GM12878 (cell line): ENCODE data around the gene C19orf12. TPM values are rescaled to one million over a fixed set of nuclear protein-coding genes. Genes with fewer than 3 reads are reported as not detected.

Source experiments
- ATAC-seq: fragments of 200-7000 bp; cut with Tn5 transposase; 3 replicates; pipeline ENCODE4 v1.9.1; 2020; ENCODE audit warnings: mild to moderate bottlenecking, moderate library complexity
- BruUV-seq: library from RNA; stranded (reverse); fragments of 400-500 nt; replicated peaks from 2 replicates; lab custom pipeline; 2021; lab: Mats Ljungman, UMichigan
- CTCF ChIA-PET: fragments of 300-600 bp; sonication (Branson Sonifier 250); formaldehyde crosslinking; extraction: SDS; loops from one replicate; lab custom pipeline; 2021; ENCODE audit warnings: inconsistent platforms; lab: Yijun Ruan, JAX
- POLR2A ChIA-PET: fragments of 350-600 bp; formaldehyde crosslinking; extraction: SDS; loops from one replicate; lab custom pipeline; 2021; ENCODE audit warnings: inconsistent platforms; lab: Charles Lee
- RAD21 ChIA-PET: fragments of 300-600 bp; sonication (Branson Sonifier 250); formaldehyde crosslinking; loops from one replicate; lab custom pipeline; 2023; ENCODE audit warnings: antibody characterized with exemption; ENCODE audit not compliant: unreplicated experiment; lab: Charles Lee
- SMC1A ChIA-PET: fragments of 300-600 bp; sonication (Branson Sonifier 250); formaldehyde crosslinking; loops from one replicate; lab custom pipeline; 2023; ENCODE audit not compliant: unreplicated experiment, uncharacterized antibody; lab: Charles Lee
- DNase-seq: peaks from one replicate; pipeline ENCODE4 v3.0.0-alpha.2; 2011; ENCODE audit warnings: low read depth, low spot score
- FAIRE-seq: peaks from 3 replicates; lab custom pipeline; 2011; peaks lifted over from hg19 to GRCh38; lab: Jason Lieb, UNC
- H2AFZ ChIP-seq: 2 replicates; pipeline ENCODE4 v1.6.0; 2011; ENCODE audit warnings: low read depth, low read length, control low read depth; ENCODE audit not compliant: control insufficient read depth
- H3K27ac ChIP-seq: 2 replicates; pipeline ENCODE4 v1.5.1; 2011; ENCODE audit warnings: control low read depth; ENCODE audit not compliant: control insufficient read depth, insufficient read depth
- H3K27me3 ChIP-seq, 2 experiments: replicated peaks in 1 of 2; 2 replicates each; pipeline versions ENCODE4 v1.6.0 to v1.6.1; 2011; ENCODE audit warnings: low read length in 1 of 2; ENCODE audit not compliant: control insufficient read depth in 2 of 2, insufficient read depth in 2 of 2
- H3K36me3 ChIP-seq, 2 experiments: 2 replicates each; pipeline ENCODE4 v1.5.1; 2011; ENCODE audit warnings: low read length in 1 of 2; ENCODE audit not compliant: control insufficient read depth in 2 of 2, insufficient read depth in 2 of 2
- H3K4me1 ChIP-seq: 2 replicates; pipeline ENCODE4 v1.6.1; 2011; ENCODE audit warnings: mild to moderate bottlenecking, low read length, moderate library complexity, mixed read lengths; ENCODE audit not compliant: control insufficient read depth, insufficient read depth
- H3K4me2 ChIP-seq: 2 replicates; pipeline ENCODE4 v1.6.0; 2011; ENCODE audit warnings: control low read depth; ENCODE audit not compliant: control insufficient read depth, insufficient read depth
- H3K4me3 ChIP-seq: fragments of 200-600 bp; sonication (generic); 2 replicates; pipeline ENCODE4 v1.5.1; 2016
- H3K79me2 ChIP-seq: 2 replicates; pipeline ENCODE4 v1.6.0; 2011; ENCODE audit warnings: low read length; ENCODE audit not compliant: control insufficient read depth, insufficient read depth
- H3K9ac ChIP-seq: 2 replicates; pipeline ENCODE4 v1.8.0; 2011; ENCODE audit warnings: low read length, control low read depth, mixed read lengths; ENCODE audit not compliant: control insufficient read depth, insufficient read depth
- H3K9me3 ChIP-seq: replicated peaks from 3 replicates; pipeline ENCODE4 v1.5.1; 2011; ENCODE audit warnings: mild to moderate bottlenecking, low read length; ENCODE audit not compliant: control insufficient read depth, insufficient read depth
- H4K20me1 ChIP-seq: 2 replicates; pipeline ENCODE4 v1.6.0; 2011; ENCODE audit not compliant: control insufficient read depth, insufficient read depth
- DPF2 ChIP-seq: fragments of 450-650 bp; IDR thresholded peaks from 2 replicates; pipeline ENCODE4 v1.6.1; 2017; ENCODE audit warnings: mild to moderate bottlenecking
- EZH2 ChIP-seq: IDR thresholded peaks from 2 replicates; pipeline ENCODE4 v1.6.1; 2012; ENCODE audit warnings: low read depth, mild to moderate bottlenecking, control low read depth, inconsistent platforms, low read length, borderline replicate concordance; ENCODE audit not compliant: control insufficient read depth
- KDM1A ChIP-seq: fragments of 200-600 bp; sonication (generic); IDR thresholded peaks from 2 replicates; pipeline ENCODE4 v1.6.1; 2016; ENCODE audit warnings: borderline replicate concordance
- NRF1 ChIP-seq: conservative IDR thresholded peaks from 2 replicates; pipeline ENCODE4 v1.6.1; 2011; ENCODE audit warnings: mild to moderate bottlenecking, low read depth, low read length, improper control_type of control experiment
- RELB ChIP-seq: fragments of 450-650 bp; IDR thresholded peaks from 2 replicates; pipeline ENCODE4 v1.6.1; 2017; ENCODE audit warnings: low read depth, mild to moderate bottlenecking, moderate library complexity
- ZSCAN29 ChIP-seq: fragments of 450-650 bp; IDR thresholded peaks from 2 replicates; pipeline ENCODE4 v1.6.1; 2017; ENCODE audit warnings: mild to moderate bottlenecking, moderate library complexity
- WGBS: methylation state at CpG from one replicate; pipeline ENCODE4 v1.1.6; 2016; ENCODE audit warnings: low lambda C conversion rate; ENCODE audit not compliant: insufficient replicate concordance, insufficient coverage; ENCODE audit errors: missing lambda C conversion rate; 5-methylcytosine and 5-hydroxymethylcytosine counted together
- in situ Hi-C: fragments of 300-500 bp; cut with MboI; formaldehyde crosslinking; loops from 9 replicates; pipeline ENCODE4 v1.14.3; 2018; ENCODE audit warnings: mixed read lengths
- intact Hi-C: fragments of 100-400 bp; cut with micrococcal nuclease; formaldehyde crosslinking; loops from one replicate; pipeline ENCODE4 v1.14.2; 2022; ENCODE audit not compliant: unreplicated experiment
- polyA plus RNA-seq, 11 experiments: library from polyadenylated mRNA; depleted of rRNA in 4 of 11; unstranded in 6 of 11; stranded (reverse) in 5 of 11; fragments of >200 nt; fragmentation: Nextera tagmentation in 4 of 11; fragmentation: Illumina TruSeq in 1 of 11; extraction: Ambion mirVana in 4 of 11; extraction: Trizol in 1 of 11; gene quantifications; 1 replicate in 1 of 11; 2 replicates in 10 of 11; pipeline versions ENCODE4 v1.2.1 to v1.2.3, GENCODE V29; 2011 to 2016; ENCODE audit warnings: inconsistent platforms in 2 of 11, missing spikeins in 2 of 11, low read depth in 1 of 11
- total RNA-seq, 4 experiments: library from RNA; depleted of rRNA in 3 of 4; stranded (reverse); fragments of >200 nt in 3 of 4; fragmentation: Illumina TruSeq in 1 of 4; extraction: Trizol in 1 of 4; gene quantifications; 2 replicates each; pipeline versions ENCODE4 v1.2.1 to v1.2.3, GENCODE V29; 2013 to 2021

C19orf12 gene
- total and polyA plus RNA-seq, 10 of the 15 experiments (the other 5 are each of a cell fraction or from before 2014, with no cell fraction given): 2.3 to 23.5 (median 20.3) TPM

GRCh38 chr19:29727906-29728305 is 12.8 kb upstream of the C19orf12 start:
- CTCF ChIA-PET: interaction anchor here (0.6 to 4.7 kb wide), 6 partner anchors 34 to 146 kb away, joined by 3 to 51 read pairs (median 3); no protein-coding TSS in a partner anchor

More at GRCh38 chr19:29727906-29728305, 12.8 kb upstream of the C19orf12 start:
- no peaks in the 10 kb centered on the region for H3K79me2 ChIP-seq
- H3K27ac ChIP-seq: no peak overlapping the region
- ChIA-PET POLR2A (no interaction called here), SMC1A (interaction anchor here (0.9 to 1.5 kb wide), 2 partner anchors 12 to 147 kb away, joined by 3 to 4 read pairs; no protein-coding TSS in a partner anchor), RAD21 (interaction anchor here (0.8 to 1.6 kb wide), 3 partner anchors 12 to 144 kb away, joined by 3 to 7 read pairs (median 4); no protein-coding TSS in a partner anchor)
- H4K20me1 ChIP-seq: no peaks in the 10 kb centered on the region
- DNase-seq: no peak
- no peaks in the 10 kb centered on the region for H3K4me1 ChIP-seq
- no peaks in the 10 kb centered on the region for H3K36me3 ChIP-seq
- no peaks in the 10 kb centered on the region for H3K9me3 ChIP-seq
- no TSS peak for BruUV-seq
- in situ Hi-C loops: no loop called here
- no peak overlapping the region for H3K4me2 ChIP-seq
- no peak for FAIRE-seq
- H2AFZ ChIP-seq: no peak overlapping the region
- H3K9ac ChIP-seq: no peak overlapping the region
- WGBS: 49% methylated on average over 6 of the region's 6 CpGs
- no peak for ATAC-seq
- H3K27me3 ChIP-seq: peaks cover 0 to 2% of the 10 kb centered on the region in 2 experiments; a peak in 2 of 4 replicates
- H3K4me3 ChIP-seq: no peak overlapping the region
- no peak for TF ChIP-seq EZH2
- TF ChIP-seq NRF1: no peak
- TF ChIP-seq KDM1A: no peak
- no peak for TF ChIP-seq RELB
- TF ChIP-seq ZSCAN29: no peak
- TF ChIP-seq DPF2: no peak
- intact Hi-C loops: no loop called here
